Measurements from ENCODE around the gene CELF2.
"Not testable (repeated sequence)": the region's sequence is repeated elsewhere in the genome, so short reads cannot be mapped to it uniquely, and the experiment has no call there.

CELF2 gene

GRCh38 chr10:11364241-11364640 is 346.6 kb downstream of the CELF2 start:
- no peak for ATAC-seq
- TF ChIP-seq, protein P1, sequence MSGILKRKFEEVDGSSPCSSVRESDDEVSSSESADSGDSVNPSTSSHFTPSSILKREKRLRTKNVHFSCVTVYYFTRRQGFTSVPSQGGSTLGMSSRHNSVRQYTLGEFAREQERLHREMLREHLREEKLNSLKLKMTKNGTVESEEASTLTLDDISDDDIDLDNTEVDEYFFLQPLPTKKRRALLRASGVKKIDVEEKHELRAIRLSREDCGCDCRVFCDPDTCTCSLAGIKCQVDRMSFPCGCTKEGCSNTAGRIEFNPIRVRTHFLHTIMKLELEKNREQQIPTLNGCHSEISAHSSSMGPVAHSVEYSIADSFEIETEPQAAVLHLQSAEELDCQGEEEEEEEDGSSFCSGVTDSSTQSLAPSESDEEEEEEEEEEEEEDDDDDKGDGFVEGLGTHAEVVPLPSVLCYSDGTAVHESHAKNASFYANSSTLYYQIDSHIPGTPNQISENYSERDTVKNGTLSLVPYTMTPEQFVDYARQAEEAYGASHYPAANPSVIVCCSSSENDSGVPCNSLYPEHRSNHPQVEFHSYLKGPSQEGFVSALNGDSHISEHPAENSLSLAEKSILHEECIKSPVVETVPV (CRISPR knock-in tag; IDR thresholded peaks at IDR 0.05): no peak
- TF ChIP-seq ISL1 (CRISPR knock-in tag; IDR thresholded peaks at IDR 0.05) (no peak), BACH2 (CRISPR knock-in tag; IDR thresholded peaks at IDR 0.05; ENCODE audit: borderline replicate concordance) (no peak), RARB (CRISPR knock-in tag; IDR thresholded peaks at IDR 0.05) (no peak), TOX (CRISPR knock-in tag; IDR thresholded peaks at IDR 0.05; ENCODE audit: borderline replicate concordance) (no peak), TCF4 (CRISPR knock-in tag; IDR thresholded peaks at IDR 0.05; ENCODE audit: borderline replicate concordance) (no peak), GLIS3 (CRISPR knock-in tag; IDR thresholded peaks at IDR 0.05) (no peak), TSHZ2 (CRISPR knock-in tag; IDR thresholded peaks at IDR 0.05) (no peak), ZNF70 (CRISPR knock-in tag; IDR thresholded peaks at IDR 0.05) (no peak)

DNA sequence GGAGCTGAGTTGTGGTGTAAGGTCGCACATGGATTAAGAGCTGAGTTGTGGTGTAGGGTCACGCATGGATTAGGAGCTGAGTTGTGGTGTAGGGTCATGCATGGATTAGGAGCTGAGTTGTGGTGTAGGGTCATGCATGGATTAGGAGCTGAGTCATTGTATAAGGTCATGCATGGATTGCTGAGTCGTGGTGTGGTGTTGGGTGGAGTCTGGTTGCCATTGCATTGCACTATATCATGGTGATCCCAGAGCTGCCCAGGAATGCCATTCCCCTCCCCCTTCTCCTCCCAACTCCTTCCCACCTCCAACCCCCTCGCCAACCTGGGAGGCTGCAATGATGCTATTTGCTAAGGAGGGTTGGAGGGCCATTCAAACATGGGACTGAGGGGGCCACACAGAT is 349.2 kb downstream of the CELF2 start:
- ATAC-seq: not testable (repeated sequence)

DNA sequence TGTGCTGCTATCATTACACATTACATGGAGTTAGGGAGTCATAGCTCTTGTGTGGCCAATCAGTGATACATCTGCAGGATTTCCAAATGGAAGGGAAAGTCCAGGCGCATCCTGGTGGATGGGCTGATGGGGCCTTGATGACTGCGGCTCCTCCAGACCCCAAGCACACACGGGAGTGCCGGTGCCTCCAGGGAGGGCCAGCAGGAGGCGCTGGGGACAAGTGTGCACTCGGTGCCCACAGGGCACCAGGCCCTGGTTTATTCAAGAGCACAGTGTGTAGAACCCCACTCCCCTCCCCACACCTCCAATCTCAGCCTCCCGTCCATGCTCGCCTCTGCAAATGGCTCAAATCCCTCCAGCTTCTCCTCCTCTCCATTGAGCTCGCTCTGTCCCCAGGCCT is 349.8 kb downstream of the CELF2 start:
- no peak for TF ChIP-seq TCF4 (CRISPR knock-in tag; IDR thresholded peaks at IDR 0.05; ENCODE audit: borderline replicate concordance)
- no peak for TF ChIP-seq ZNF565 (CRISPR knock-in tag; conservative IDR thresholded peaks at IDR 0.05; ENCODE audit: low read depth)
- no peak for TF ChIP-seq ZFP30 (CRISPR knock-in tag; IDR thresholded peaks at IDR 0.05)
- TF ChIP-seq, protein P2, sequence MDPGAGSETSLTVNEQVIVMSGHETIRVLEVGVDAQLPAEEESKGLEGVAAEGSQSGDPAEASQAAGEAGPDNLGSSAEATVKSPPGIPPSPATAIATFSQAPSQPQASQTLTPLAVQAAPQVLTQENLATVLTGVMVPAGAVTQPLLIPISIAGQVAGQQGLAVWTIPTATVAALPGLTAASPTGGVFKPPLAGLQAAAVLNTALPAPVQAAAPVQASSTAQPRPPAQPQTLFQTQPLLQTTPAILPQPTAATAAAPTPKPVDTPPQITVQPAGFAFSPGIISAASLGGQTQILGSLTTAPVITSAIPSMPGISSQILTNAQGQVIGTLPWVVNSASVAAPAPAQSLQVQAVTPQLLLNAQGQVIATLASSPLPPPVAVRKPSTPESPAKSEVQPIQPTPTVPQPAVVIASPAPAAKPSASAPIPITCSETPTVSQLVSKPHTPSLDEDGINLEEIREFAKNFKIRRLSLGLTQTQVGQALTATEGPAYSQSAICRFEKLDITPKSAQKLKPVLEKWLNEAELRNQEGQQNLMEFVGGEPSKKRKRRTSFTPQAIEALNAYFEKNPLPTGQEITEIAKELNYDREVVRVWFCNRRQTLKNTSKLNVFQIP (CRISPR knock-in tag; IDR thresholded peaks at IDR 0.05; ENCODE audit: borderline replicate concordance, low read depth): no peak
- TF ChIP-seq BACH2 (CRISPR knock-in tag; IDR thresholded peaks at IDR 0.05; ENCODE audit: borderline replicate concordance): no peak
- TF ChIP-seq PATZ1 (CRISPR knock-in tag; IDR thresholded peaks at IDR 0.05; ENCODE audit: borderline replicate concordance): no peak
- TF ChIP-seq GLIS3 (CRISPR knock-in tag; IDR thresholded peaks at IDR 0.05): no peak
- no peak for ATAC-seq

DNA sequence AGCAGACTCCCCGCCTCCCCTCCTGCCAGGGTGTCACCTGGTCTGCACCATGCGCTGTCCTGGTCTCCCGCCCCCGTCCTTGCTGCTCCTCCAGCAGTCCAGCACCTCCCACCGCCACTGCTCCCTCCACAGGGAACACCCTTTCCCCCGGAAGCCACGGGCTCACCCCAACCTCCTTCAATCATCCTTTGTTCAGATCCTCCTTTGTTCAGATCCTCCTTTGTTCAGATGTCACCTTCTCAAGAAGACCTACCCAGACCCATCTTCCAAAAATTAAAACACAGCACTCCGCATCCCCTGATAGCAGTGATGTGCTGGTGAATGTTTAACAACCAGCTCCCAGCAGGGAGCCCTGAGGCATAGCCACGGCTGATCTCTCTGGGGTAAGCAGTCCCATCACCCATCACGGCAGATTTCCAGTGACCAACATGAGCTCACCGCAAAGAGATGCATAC is 356.1 kb downstream of the CELF2 start:
- ATAC-seq: no peak
- TF ChIP-seq CSDC2 (CRISPR knock-in tag; IDR thresholded peaks at IDR 0.05) (no peak), TSHZ2 (CRISPR knock-in tag; IDR thresholded peaks at IDR 0.05) (no peak), ESRRG (CRISPR knock-in tag; IDR thresholded peaks at IDR 0.05) (no peak), ZNF8 (CRISPR knock-in tag; IDR thresholded peaks at IDR 0.05) (no peak), ZNF70 (CRISPR knock-in tag; IDR thresholded peaks at IDR 0.05) (no peak), BACH2 (CRISPR knock-in tag; IDR thresholded peaks at IDR 0.05; ENCODE audit: borderline replicate concordance) (no peak), ISL1 (CRISPR knock-in tag; IDR thresholded peaks at IDR 0.05) (no peak), ZFP3 (CRISPR knock-in tag; IDR thresholded peaks at IDR 0.05) (no peak), ZC3H10 (CRISPR knock-in tag; IDR thresholded peaks at IDR 0.05) (no peak), CREB5 (CRISPR knock-in tag; IDR thresholded peaks at IDR 0.05; ENCODE audit: low read depth) (no peak), RARB (CRISPR knock-in tag; IDR thresholded peaks at IDR 0.05) (no peak), TCF4 (CRISPR knock-in tag; IDR thresholded peaks at IDR 0.05; ENCODE audit: borderline replicate concordance) (no peak), GLIS3 (CRISPR knock-in tag; IDR thresholded peaks at IDR 0.05) (no peak), TOX (CRISPR knock-in tag; IDR thresholded peaks at IDR 0.05; ENCODE audit: borderline replicate concordance) (no peak)
- TF ChIP-seq, protein P2 (CRISPR knock-in tag; IDR thresholded peaks at IDR 0.05; ENCODE audit: borderline replicate concordance, low read depth): no peak
- TF ChIP-seq, protein P1 (CRISPR knock-in tag; IDR thresholded peaks at IDR 0.05): no peak

Data from SK-N-SH treated with all-trans-retinoic acid at 6 μM for 48 hours (cell line).